Measurements from ENCODE around the gene TCF15. TPM values are rescaled to one million over a fixed set of nuclear protein-coding genes. Genes with fewer than 3 reads are reported as not detected.

TCF15 gene
- total RNA-seq, 1 experiment from 2014 or later, result not detected

GRCh38 chr20:641516-641875 is 31.4 kb upstream of the TCF15 start:
- BruUV-seq (replicated peaks), result no TSS peak
- Histone ChIP-seq H4K20me1 (ENCODE audit: insufficient read depth) (peaks cover 14% of the 10 kb centered on the region), H3K9me3 (ENCODE audit: insufficient read depth, low read depth) (no peaks in the 10 kb centered on the region), H3K9me2 (ENCODE audit: insufficient read depth) (no peaks in the 10 kb centered on the region), H3K4me3 (no peak overlapping the region), H3K27ac (no peak overlapping the region), H3K4me1 (replicated peaks; ENCODE audit: insufficient read depth) (no peaks in the 10 kb centered on the region), H3F3A (ENCODE audit: insufficient read depth, low read depth) (peaks cover 37% of the 10 kb centered on the region), H3K27me3 (ENCODE audit: insufficient read depth, low read depth) (no peaks in the 10 kb centered on the region), H3K36me3 (ENCODE audit: low read depth) (no peaks in the 10 kb centered on the region; the same call in 1 of the 2 replicates), H2AFZ (no peak overlapping the region), H3K4me2 (no peak overlapping the region), H3K79me2 (ENCODE audit: low read depth) (peaks cover 4% of the 10 kb centered on the region; the same call in 1 of the 2 replicates)
- intact Hi-C loops (cut with micrococcal nuclease; ENCODE audit: unreplicated experiment), result no loop called here
- DNase-seq, result no peak
- CTCF ChIA-PET, result no interaction called here
- POLR2A ChIA-PET (ENCODE audit: unreplicated experiment), result no interaction called here
- TF ChIP-seq CTCF (conservative IDR thresholded peaks at IDR 0.05) (no peak), EZH2 (IDR thresholded peaks at IDR 0.05; ENCODE audit: low read depth) (no peak)

GRCh38 chr20:640674-641515 is 30.8 kb upstream of the TCF15 start:
- intact Hi-C loops (cut with micrococcal nuclease; ENCODE audit: unreplicated experiment), result no loop called here
- Histone ChIP-seq H3K27me3 (ENCODE audit: insufficient read depth, low read depth) (no peaks in the 10 kb centered on the region), H3F3A (ENCODE audit: insufficient read depth, low read depth) (peaks cover 32% of the 10 kb centered on the region), H3K4me1 (replicated peaks; ENCODE audit: insufficient read depth) (no peaks in the 10 kb centered on the region), H4K20me1 (ENCODE audit: insufficient read depth) (peaks cover 8% of the 10 kb centered on the region), H2AFZ (no peak overlapping the region), H3K79me2 (ENCODE audit: low read depth) (peaks cover 3% of the 10 kb centered on the region; the same call in 1 of the 2 replicates), H3K9me3 (ENCODE audit: insufficient read depth, low read depth) (no peaks in the 10 kb centered on the region), H3K4me3 (no peak overlapping the region), H3K4me2 (no peak overlapping the region), H3K36me3 (ENCODE audit: low read depth) (no peaks in the 10 kb centered on the region), H3K9me2 (ENCODE audit: insufficient read depth) (no peaks in the 10 kb centered on the region), H3K27ac (no peak overlapping the region)
- CTCF ChIA-PET, result no interaction called here
- DNase-seq, result no peak
- no TSS peak for BruUV-seq (replicated peaks)
- TF ChIP-seq CTCF (conservative IDR thresholded peaks at IDR 0.05) (no peak), EZH2 (IDR thresholded peaks at IDR 0.05; ENCODE audit: low read depth) (no peak)
- POLR2A ChIA-PET (ENCODE audit: unreplicated experiment), result no interaction called here

- Histone ChIP-seq H3K9me3 (ENCODE audit: insufficient read depth, low read depth) (no peaks in the 10 kb centered on the region), H3K79me2 (ENCODE audit: low read depth) (no peaks in the 10 kb centered on the region), H3K4me2 (no peak overlapping the region), H4K20me1 (ENCODE audit: insufficient read depth) (no peaks in the 10 kb centered on the region), H3K36me3 (ENCODE audit: low read depth) (no peaks in the 10 kb centered on the region), H3F3A (ENCODE audit: insufficient read depth, low read depth) (peaks cover 11% of the 10 kb centered on the region; the same call in 1 of the 2 replicates), H3K27me3 (ENCODE audit: insufficient read depth, low read depth) (peaks cover 8% of the 10 kb centered on the region; the same call in 1 of the 2 replicates), H2AFZ (no peak overlapping the region), H3K4me3 (no peak overlapping the region), H3K27ac (no peak overlapping the region), H3K9me2 (ENCODE audit: insufficient read depth) (no peaks in the 10 kb centered on the region), H3K4me1 (replicated peaks; ENCODE audit: insufficient read depth) (no peaks in the 10 kb centered on the region)
- ChIA-PET POLR2A (ENCODE audit: unreplicated experiment) (interaction anchor here (0.6 kb wide), 1 partner anchor 30 kb away, joined by 6 read pairs; no protein-coding TSS in a partner anchor), CTCF (interaction anchor here (0.7 kb wide), 1 partner anchor 22 kb away, joined by 11 read pairs; no protein-coding TSS in a partner anchor)
- intact Hi-C loops (cut with micrococcal nuclease; ENCODE audit: unreplicated experiment), result no loop called here
- BruUV-seq (replicated peaks), result no TSS peak
- TF ChIP-seq CTCF (conservative IDR thresholded peaks at IDR 0.05) (no peak), EZH2 (IDR thresholded peaks at IDR 0.05; ENCODE audit: low read depth) (no peak)
- no peak for DNase-seq
Measured at GRCh38 chr20:638579-638978, 28.5 kb upstream of the TCF15 start.
